Stimulated activated CD8-positive, alpha-beta memory T cell treated with anti-CD3 and anti-CD28 coated beads, Interleukin-15, amount 100 ng/mL, for 4 hours (primary cell): ENCODE data around the gene PRKACG.

ENCODE experiments used
- DNase-seq, 2 donors: peaks; one replicate each; pipeline ENCODE4 v3.0.0-alpha.2; 2020; ENCODE audit warnings: low read depth in 2 of 2

PRKACG gene

DNA sequence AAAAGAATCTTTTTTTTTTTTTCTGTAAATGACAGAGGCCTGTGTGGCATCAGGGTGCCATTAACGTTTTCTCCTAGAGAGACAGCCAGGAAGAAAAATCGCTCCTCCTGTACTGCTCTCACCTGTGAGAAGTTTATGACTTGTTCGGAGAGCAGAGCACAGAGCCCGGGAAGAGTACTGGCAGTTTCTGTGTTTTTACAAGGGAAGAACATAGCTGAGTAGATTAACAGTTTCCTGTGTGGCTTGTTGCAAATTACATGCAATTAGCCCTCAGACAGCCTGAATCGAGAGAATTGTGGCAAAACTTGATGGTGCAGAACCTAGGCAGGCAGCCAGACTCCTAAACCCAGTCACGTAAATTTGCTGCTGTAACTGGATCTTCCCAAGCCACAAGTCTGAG lies 32.1 kb downstream of the PRKACG start:
- no peak for DNase-seq

DNA sequence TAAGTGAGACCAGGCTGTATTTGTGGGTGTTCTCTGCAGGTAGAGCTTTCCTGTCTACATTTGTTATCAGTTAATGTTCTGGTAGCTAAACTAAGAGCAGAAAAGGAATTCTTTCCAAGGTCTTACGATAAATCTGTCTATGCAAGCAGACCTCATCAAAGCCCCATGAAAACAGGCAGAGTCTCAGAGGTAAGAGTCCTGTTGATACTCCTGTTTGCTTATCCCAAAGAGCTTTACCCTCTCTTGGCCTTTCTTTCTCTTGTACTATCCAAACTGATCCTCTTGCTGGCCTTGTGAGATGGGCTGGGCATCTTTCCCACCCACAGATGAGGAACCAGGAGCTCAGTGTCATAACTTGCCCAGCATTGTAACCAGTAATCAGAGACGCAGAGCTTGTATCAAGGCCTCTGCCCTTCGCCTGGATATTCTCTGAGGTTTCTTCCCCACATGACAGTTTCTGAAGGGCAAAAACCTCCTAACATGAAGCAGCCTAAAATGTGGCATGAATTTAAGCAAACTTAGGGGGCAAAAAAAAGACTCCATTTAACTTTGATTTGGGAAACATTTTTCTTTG lies 33.5 kb downstream of the PRKACG start:
- DNase-seq = no peak

DNA sequence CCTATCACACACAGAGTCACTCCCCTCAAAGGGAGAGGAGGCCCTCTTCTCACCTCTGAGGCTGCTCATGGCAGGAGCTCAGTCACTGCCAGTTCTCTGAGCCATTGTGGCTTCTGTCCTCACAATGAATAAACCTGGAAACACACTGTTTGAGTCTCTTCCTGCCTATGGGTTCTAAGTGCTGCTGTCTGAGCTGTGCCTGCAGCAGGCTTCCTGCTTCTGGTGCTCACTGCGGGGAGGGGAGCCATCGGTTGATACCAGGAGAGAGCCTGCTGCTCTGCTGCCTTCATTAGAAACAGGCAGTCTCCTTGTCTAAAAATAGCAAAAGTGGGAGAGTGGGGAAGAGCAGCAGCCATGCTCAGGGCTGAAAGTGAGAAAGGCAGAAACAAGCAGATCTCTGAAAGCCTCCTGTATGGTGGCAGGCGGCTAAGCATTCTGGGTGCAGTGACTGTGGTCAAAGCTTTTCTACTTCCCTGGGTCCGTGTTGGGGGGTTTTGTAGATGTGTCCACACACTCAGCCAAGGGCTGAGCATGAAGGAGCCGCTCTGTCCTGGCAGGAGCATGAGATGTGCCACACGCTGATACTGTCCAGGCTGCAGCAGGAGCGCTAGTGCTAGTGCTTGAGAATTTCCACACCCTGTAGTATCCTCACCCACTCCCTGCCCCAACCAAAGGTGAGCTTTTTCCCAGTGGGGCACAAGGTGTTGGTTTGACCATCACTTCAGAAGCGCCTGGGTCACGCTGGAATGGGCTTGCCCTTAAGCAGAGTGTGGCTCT lies 34.2 kb downstream of the PRKACG start:
- DNase-seq = no peak

DNA sequence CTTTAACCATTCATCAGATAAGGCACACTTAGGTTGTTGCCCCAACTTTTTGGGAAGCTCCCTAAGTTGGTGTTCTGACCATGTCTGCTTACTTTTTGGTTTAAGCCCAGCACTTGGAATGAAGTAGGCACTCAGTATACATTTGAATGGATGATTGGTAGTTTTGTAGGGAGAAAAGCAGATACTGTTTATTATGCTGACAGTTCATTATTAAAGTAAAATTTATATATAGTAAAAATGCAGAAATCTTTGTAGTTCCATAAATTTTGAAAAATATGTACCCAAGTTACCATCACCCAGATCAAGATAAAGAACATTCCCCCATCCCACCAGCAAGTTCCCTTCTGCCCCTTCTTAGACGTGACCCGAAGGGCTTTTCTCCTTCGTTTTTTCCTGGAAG lies 35.4 kb downstream of the PRKACG start:
- DNase-seq = no peak

DNA sequence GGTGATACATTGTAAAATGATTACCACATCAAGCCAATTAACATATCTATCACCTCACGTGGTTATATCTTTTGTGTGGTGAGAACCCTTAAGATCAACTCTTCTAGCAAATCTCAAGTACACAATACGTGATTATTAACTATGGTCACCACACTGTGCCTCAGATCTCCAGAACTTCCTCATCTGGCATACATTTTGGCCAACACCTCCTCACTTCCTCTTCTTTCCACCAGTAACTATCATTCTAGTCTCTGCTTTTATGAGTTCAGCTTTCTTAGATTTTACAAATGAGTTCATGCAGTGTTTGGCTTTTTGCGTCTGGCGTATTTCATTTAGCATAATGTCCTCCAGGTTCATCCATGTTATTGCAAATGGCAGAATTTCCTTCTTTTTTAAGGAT lies 35.8 kb downstream of the PRKACG start:
- no peak for DNase-seq

DNA sequence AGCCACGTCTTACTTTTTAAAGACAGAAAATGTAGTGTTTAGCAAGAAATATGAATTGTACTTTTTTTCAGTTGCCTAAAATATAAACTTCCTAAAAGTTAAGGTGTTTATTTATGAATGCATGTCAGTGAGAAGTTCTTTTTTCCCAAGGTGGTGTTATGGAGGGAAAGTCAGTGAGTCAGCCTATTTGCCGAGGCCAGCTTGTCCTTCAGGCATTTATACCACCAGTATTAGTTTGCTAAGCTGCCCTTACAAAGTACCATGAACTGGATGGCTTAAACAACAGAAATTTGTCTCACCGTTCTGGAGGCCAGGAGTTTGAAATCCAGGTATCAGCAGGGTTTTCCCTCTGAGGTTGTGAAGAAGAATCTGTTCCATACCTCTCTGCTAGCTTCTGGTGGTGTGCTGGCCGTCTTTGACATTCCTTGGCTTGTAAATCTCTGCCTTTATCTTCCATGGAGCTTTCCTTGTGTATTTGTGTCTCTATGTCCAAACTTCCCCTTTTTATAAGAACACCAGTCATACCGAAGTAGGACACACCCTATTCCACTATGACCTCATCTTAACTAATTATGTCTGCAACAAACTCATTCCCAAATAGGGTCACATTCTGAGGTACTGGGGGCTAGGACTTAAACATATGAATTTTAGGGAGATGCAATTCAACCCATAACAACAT lies 38.4 kb downstream of the PRKACG start:
- no peak for DNase-seq

DNA sequence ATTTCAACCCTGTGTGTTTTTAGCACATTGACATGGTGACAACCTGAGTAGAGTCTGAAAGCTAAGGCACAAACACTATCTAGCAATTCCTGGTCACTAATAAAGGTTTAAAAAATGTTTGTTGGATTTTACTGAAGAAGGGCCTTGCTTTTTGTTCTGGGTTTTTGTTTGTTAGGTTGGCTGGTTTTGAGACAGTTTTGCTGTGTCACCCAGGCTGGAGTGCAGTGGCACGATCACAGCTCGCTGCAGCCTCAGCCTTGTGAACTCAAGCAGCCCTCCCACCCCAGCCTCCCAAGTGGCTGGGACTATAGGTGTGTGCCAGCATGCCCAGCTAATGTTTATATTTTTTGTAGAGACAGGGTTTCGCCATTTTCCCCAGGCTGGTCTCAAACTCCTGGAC lies 39.0 kb downstream of the PRKACG start:
- DNase-seq = no peak

DNA sequence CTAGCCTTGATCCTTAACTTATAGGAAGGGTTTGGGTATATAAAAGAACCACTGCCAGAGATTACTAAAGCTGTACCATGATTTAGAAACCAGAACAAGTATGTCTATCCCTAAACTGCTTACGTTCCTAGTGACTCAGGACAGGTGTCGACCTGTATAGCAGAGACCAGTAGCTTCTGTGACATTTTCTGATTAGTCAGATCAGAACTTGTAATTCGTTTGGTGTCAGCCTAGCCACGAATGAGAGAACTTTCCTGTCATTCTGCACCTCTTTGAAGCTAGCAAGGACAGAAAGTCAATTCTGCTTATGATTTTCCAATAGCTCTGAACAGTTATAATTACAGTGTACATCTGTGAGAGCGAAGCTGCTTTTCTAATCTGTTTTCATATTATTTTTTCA lies 39.5 kb downstream of the PRKACG start:
- no peak for DNase-seq

DNA sequence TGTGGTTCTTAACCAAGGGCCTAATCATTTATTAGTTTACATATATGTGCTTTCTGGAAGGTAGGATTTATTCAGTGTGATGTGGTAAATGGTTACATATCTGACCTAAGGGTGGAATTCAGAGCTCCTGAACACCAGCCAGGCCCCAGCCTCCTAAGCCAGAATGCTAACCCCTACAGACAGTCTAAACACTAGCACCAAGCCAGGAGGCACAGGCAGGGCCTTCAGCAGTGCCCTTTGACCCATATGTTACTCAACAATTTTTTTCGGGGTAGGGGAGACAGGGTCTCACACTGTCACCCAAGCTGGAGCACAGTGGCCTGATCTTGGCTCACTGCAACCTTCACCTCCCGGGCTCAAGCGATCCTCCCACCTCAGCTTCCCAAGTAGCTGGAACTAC lies 40.3 kb downstream of the PRKACG start:
- no peak for DNase-seq

DNA sequence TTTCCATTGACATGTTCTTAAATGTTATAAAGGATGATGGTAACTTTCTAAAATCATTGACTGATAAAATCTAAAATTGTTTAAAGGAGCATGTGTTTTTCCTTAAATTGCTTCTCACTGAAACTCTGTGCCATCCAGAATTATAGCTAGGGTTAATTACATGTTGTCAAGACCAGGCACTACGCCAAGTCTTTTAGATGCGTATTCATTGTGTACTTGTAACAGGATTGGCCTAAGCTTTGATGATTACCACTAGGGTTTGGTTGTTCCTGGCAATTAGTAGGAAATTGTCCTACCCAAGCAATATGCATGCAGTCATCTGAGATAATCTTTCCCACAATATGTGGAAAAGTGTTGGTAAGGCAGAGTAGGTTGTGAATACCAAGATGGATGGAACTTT lies 43.8 kb downstream of the PRKACG start:
- DNase-seq = no peak

DNA sequence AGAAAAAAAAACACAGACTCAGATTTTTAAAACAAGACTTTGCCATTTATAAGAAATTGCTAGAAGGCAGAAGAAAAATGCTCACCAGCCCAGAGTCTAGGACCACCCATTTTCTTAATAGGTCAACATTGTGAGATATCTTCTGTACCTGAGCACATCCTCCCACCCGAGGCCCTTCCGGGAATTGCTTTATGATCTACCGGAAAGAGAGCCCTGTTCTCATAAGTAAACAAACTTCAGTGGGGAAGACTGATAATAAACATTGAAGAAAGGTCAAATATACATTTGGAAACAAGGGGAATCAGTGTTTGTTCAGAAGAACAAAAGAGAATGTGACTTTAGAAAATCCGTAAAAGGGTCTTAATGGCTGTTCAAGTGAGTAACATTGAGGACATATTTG lies 44.4 kb downstream of the PRKACG start:
- no peak for DNase-seq

DNA sequence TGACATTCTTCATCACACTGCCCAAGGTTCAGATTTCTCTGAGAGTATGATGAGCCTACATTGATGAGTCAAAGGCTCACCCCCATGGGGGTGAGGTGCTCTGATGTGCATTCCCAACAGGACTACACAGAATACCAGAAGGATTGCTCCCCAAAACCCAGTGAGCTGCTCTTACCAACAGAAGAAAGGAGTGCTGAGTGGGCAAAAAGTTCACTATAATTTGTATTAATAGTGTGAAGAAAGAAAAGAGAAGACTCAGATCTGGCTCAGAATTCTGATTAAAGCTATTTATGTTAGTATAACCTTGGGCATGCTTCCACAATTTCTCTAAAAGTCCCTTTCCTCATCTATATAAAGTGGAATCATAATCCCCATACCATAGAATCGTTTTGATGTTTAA lies 46.1 kb downstream of the PRKACG start:
- no peak for DNase-seq

DNA sequence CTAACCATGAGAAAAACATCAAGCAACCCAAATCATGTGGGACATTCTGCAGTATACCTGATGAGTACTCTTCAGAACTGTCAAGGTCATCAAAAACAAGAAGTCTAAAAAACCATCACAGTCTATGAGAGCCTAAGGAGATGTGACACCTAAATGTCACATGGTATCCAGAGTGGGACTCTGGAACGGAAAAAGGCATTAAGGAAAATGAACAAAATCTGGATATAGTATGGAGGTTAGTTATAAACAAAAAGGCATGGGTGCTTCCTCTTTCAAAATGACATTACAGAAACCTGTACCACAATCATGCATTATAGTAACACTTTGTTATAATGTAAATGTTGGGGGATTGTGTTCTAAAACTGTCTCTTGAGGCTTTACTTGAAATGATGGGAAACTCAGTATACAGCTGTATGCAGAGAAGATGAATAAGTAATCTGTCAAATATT lies 47.4 kb downstream of the PRKACG start:
- no peak for DNase-seq

DNA sequence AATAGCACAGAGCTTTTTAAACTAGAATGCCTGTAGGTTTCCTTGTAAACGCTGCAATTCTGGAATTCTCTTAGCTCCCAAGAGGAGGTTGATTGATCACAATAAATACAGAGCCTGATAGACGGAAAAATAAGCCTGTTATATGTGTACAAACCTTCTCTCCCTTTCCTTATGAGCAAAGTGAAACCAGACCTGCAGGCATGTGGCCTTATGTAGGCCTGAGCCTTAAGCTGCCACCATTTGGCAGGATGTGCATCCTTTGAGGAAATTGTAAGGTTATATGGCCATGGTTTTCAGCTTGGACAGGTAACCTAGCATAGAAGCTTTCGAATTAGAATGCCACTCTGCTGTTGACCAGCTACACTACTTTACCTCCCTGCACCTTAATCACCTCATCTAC lies 49.1 kb downstream of the PRKACG start:
- DNase-seq = no peak

DNA sequence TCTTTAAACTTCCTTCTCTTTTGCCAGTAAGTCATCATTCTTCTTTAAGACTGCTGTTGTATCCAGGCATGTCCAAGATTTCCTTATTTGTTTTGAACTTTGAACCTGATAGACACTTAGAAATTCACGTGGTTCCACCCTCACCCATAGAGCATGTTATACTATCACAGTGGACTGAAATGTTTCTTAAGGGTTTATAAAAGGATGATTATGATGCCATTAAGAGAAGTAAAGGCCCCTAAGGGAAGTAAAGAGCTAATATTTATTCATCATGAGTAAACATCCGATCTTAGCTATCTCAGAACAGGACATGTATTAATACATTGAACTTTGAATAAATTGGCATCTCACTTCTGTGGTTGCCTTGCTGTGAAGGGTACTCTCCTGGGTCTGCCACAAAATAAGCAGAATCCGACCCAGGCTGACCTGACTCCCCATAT lies 49.8 kb downstream of the PRKACG start:
- DNase-seq = no peak

DNA sequence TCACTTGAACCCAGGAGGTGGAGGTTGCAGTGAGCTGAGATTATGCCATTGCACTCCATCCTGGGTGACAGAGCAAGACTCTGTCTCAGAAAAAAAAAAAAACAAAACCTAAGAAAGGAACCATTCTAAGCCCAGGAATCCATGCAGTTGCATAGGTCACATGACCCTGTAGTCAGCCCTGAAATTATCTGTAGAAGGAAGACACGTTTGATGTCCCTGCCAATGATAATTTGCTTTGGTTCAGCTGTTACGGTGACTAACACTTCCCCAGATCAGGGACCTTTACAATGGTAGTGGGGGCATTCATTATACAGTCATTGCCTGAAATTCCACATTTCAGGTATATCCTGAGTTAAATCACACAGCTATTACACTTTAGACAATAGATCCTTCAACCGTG lies 50.5 kb downstream of the PRKACG start:
- DNase-seq = no peak
